ENCODE measurements around the gene PPTC7.

PPTC7 gene

GRCh38 chr12:110556705-110557104 is 26.4 kb downstream of the PPTC7 start:
- DNase-seq (ENCODE audit: low read depth): no peak
- no peak for TF ChIP-seq CTCF (IDR thresholded peaks at IDR 0.05; ENCODE audit: insufficient read depth, low read depth, low read length, missing control alignments)
- no peak overlapping the region for H3K4me3 ChIP-seq (ENCODE audit: low read length)

GRCh38 chr12:110555577-110556406 is 27.3 kb downstream of the PPTC7 start:
- H3K4me3 ChIP-seq (ENCODE audit: low read length): no peak overlapping the region
- no peak for TF ChIP-seq CTCF (IDR thresholded peaks at IDR 0.05; ENCODE audit: insufficient read depth, low read depth, low read length, missing control alignments)
- peak; percentile 62 for DNase-seq (ENCODE audit: low read depth)

DNA sequence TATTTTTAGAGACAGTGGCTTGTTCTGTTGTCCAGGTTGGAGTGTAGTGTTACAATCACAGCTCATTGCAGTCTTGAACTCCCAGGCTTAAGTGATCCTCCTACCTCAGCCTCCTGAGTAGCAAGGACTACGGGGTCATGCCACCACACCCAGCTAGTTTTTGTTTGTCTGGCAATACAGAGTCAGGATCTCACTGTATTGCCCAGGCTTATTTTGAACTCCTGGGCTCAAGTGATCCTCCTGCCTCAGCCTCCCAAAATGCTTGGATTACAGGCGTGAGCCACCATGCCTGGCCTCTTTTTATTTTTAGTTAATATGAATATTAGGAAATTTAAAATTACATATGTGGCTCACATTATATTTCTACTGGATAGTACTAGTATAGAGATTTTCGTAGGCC is 28.9 kb downstream of the PPTC7 start:
- no peak for DNase-seq (ENCODE audit: low read depth)
- TF ChIP-seq CTCF (IDR thresholded peaks at IDR 0.05; ENCODE audit: insufficient read depth, low read depth, low read length, missing control alignments): no peak
- no peak overlapping the region for H3K4me3 ChIP-seq (ENCODE audit: low read length)

GRCh38 chr12:110550981-110551380 is 32.1 kb downstream of the PPTC7 start:
- DNase-seq (ENCODE audit: low read depth): no peak
- H3K4me3 ChIP-seq (ENCODE audit: low read length): no peak overlapping the region
- no peak for TF ChIP-seq CTCF (IDR thresholded peaks at IDR 0.05; ENCODE audit: insufficient read depth, low read depth, low read length, missing control alignments)

DNA sequence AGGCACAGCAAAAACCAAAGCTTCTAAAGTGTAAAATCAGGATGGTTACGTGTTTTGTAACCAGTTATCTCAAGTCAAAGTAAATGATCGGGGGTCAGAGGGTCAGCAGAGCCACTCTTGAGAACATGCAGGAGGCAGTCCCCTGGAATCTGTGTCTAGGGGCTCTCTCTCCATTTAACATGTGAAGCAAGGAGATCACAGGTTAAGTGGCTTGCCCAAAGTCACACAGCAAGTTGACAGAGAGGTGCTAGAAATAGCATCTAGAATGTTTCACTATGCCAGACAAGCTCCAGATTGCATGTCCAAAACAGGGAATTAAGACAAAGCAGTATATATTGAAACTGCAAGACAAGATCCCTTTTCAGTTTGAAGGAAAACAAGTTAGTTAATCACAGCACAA is 33.4 kb downstream of the PPTC7 start:
- DNase-seq (ENCODE audit: low read depth): no peak
- no peak for TF ChIP-seq CTCF (IDR thresholded peaks at IDR 0.05; ENCODE audit: insufficient read depth, low read depth, low read length, missing control alignments)
- no peak overlapping the region for H3K4me3 ChIP-seq (ENCODE audit: low read length)

GRCh38 chr12:110548678-110549077 is 34.4 kb downstream of the PPTC7 start:
- H3K4me3 ChIP-seq (ENCODE audit: low read length): no peak overlapping the region
- no peak for DNase-seq (ENCODE audit: low read depth)
- TF ChIP-seq CTCF (IDR thresholded peaks at IDR 0.05; ENCODE audit: insufficient read depth, low read depth, low read length, missing control alignments): no peak

GRCh38 chr12:110547090-110547489 is 36.0 kb downstream of the PPTC7 start:
- no peak for DNase-seq (ENCODE audit: low read depth)
- no peak overlapping the region for H3K4me3 ChIP-seq (ENCODE audit: low read length)
- TF ChIP-seq CTCF (IDR thresholded peaks at IDR 0.05; ENCODE audit: insufficient read depth, low read depth, low read length, missing control alignments): no peak
